GM21381 (cell line): ENCODE measurements around the gene BTBD7.
"Not testable (repeated sequence)": the region's sequence is repeated elsewhere in the genome, so short reads cannot be mapped to it uniquely, and the experiment has no call there.

ENCODE experiments used
- ATAC-seq: cut with Tn5 transposase; IDR thresholded peaks from one replicate; pipeline ENCODE4 v1.9.1; 2021; ENCODE audit warnings: mild to moderate bottlenecking, moderate library complexity; ENCODE audit not compliant: unreplicated experiment

Gene BTBD7

GRCh38 chr14:93332853-93333630 is at the start of gene BTBD7:
BTBD7 (minus strand) TSS chr14:93333036; CDS start chr14:93296051, 36,985 bp downstream.
- peak; percentile 83 for ATAC-seq

GRCh38 chr14:93381644-93382043 is 48.8 kb upstream of the BTBD7 start:
- peak; percentile 58 for ATAC-seq

GRCh38 chr14:93379831-93380230 is 47.0 kb upstream of the BTBD7 start:
- ATAC-seq = no peak

- ATAC-seq = peak; percentile 94
These were observed 42.9 kb upstream of the BTBD7 start for GRCh38 chr14:93375673-93376156.

- ATAC-seq = peak; percentile 93
These were observed 37.0 kb upstream of the BTBD7 start for GRCh38 chr14:93369713-93370266.

- ATAC-seq = peak; percentile 23
These were observed 36.3 kb upstream of the BTBD7 start for GRCh38 chr14:93368996-93369712.

GRCh38 chr14:93354873-93355272 is 22.0 kb upstream of the BTBD7 start:
- not testable (repeated sequence) for ATAC-seq

GRCh38 chr14:93348292-93348691 is 15.5 kb upstream of the BTBD7 start:
- no peak for ATAC-seq

GRCh38 chr14:93347850-93348249 is 15.0 kb upstream of the BTBD7 start:
- ATAC-seq = no peak

GRCh38 chr14:93346926-93347721 is 14.3 kb upstream of the BTBD7 start, which contains the start of gene COX8C:
COX8C (plus strand) TSS chr14:93347182; CDS start chr14:93347269, 87 bp downstream.
- no peak for ATAC-seq

- no peak for ATAC-seq
These were observed 11.0 kb upstream of the BTBD7 start for GRCh38 chr14:93343797-93344196.

GRCh38 chr14:93343266-93343665 is 10.4 kb upstream of the BTBD7 start:
- no peak for ATAC-seq

- no peak for ATAC-seq
These were observed 5.0 kb upstream of the BTBD7 start for GRCh38 chr14:93337884-93338283.

GRCh38 chr14:93337143-93337753 is 4.4 kb upstream of the BTBD7 start:
- no peak for ATAC-seq

- ATAC-seq = no peak
These were observed 831 bp upstream of the BTBD7 start for GRCh38 chr14:93333631-93334103.

- peak; percentile 56 for ATAC-seq
These were observed 411 bp downstream of the BTBD7 start for GRCh38 chr14:93332397-93332852.

GRCh38 chr14:93331728-93332396 is 974 bp downstream of the BTBD7 start:
- ATAC-seq = no peak

GRCh38 chr14:93331002-93331727 is 1.7 kb downstream of the BTBD7 start:
- ATAC-seq = no peak

- ATAC-seq = no peak
These were observed 2.2 kb downstream of the BTBD7 start for GRCh38 chr14:93330609-93331000.
